ENCODE data around the gene TUBAL3.

Gene TUBAL3

GRCh38 chr10:5376450-5376849, 28.2 kb downstream of the TUBAL3 start:
- no peak for TF ChIP-seq CTCF (conservative IDR thresholded peaks at IDR 0.05; ENCODE audit: low read depth, low read length)
- Histone ChIP-seq H3K4me3 (IDR thresholded peaks at IDR 0.05; ENCODE audit: insufficient read depth, low read depth, low read length) (no peak overlapping the region), H3K9ac (no peak overlapping the region), H4K20me1 (ENCODE audit: insufficient read depth) (no peaks in the 10 kb centered on the region), H3K4me2 (no peak overlapping the region), H3K4me1 (ENCODE audit: low read depth, poor library complexity, severe bottlenecking) (no peaks in the 10 kb centered on the region), H3K27ac (no peak overlapping the region), H3K79me2 (ENCODE audit: insufficient read depth, low read depth) (no peaks in the 10 kb centered on the region), H2AFZ (ENCODE audit: low read depth) (no peak overlapping the region), H3K36me3 (ENCODE audit: insufficient read depth) (no peaks in the 10 kb centered on the region), H3K27me3 (ENCODE audit: insufficient read depth, low read depth) (no peaks in the 10 kb centered on the region)

GRCh38 chr10:5373891-5374611, 30.6 kb downstream of the TUBAL3 start:
- Histone ChIP-seq H3K36me3 (ENCODE audit: insufficient read depth) (no peaks in the 10 kb centered on the region), H3K4me2 (no peak overlapping the region), H3K27ac (no peak overlapping the region), H3K4me1 (ENCODE audit: low read depth, poor library complexity, severe bottlenecking) (no peaks in the 10 kb centered on the region), H2AFZ (ENCODE audit: low read depth) (no peak overlapping the region), H3K4me3 (IDR thresholded peaks at IDR 0.05; ENCODE audit: insufficient read depth, low read depth, low read length) (no peak overlapping the region), H3K79me2 (ENCODE audit: insufficient read depth, low read depth) (no peaks in the 10 kb centered on the region), H4K20me1 (ENCODE audit: insufficient read depth) (no peaks in the 10 kb centered on the region), H3K9ac (no peak overlapping the region), H3K27me3 (ENCODE audit: insufficient read depth, low read depth) (no peaks in the 10 kb centered on the region)
- TF ChIP-seq CTCF (conservative IDR thresholded peaks at IDR 0.05; ENCODE audit: low read depth, low read length), result no peak

- no peaks in the 10 kb centered on the region for H4K20me1 ChIP-seq (ENCODE audit: insufficient read depth)
- no peak overlapping the region for H3K27ac ChIP-seq
- no peaks in the 10 kb centered on the region for H3K79me2 ChIP-seq (ENCODE audit: insufficient read depth, low read depth)
- H3K4me3 ChIP-seq (IDR thresholded peaks at IDR 0.05; ENCODE audit: insufficient read depth, low read depth, low read length), result no peak overlapping the region
- H3K4me1 ChIP-seq (ENCODE audit: low read depth, poor library complexity, severe bottlenecking), result no peaks in the 10 kb centered on the region
- H3K9ac ChIP-seq, result no peak overlapping the region
- H3K4me2 ChIP-seq, result no peak overlapping the region
- no peak for TF ChIP-seq CTCF (conservative IDR thresholded peaks at IDR 0.05; ENCODE audit: low read depth, low read length)
- H2AFZ ChIP-seq (ENCODE audit: low read depth), result no peak overlapping the region
- no peaks in the 10 kb centered on the region for H3K27me3 ChIP-seq (ENCODE audit: insufficient read depth, low read depth)
- no peaks in the 10 kb centered on the region for H3K36me3 ChIP-seq (ENCODE audit: insufficient read depth)
Observed at GRCh38 chr10:5373307-5373706, 31.3 kb downstream of the TUBAL3 start.

GRCh38 chr10:5370493-5371352, 33.9 kb downstream of the TUBAL3 start:
- Histone ChIP-seq H3K9ac (no peak overlapping the region), H3K79me2 (ENCODE audit: insufficient read depth, low read depth) (no peaks in the 10 kb centered on the region), H4K20me1 (ENCODE audit: insufficient read depth) (no peaks in the 10 kb centered on the region), H3K4me1 (ENCODE audit: low read depth, poor library complexity, severe bottlenecking) (no peaks in the 10 kb centered on the region), H2AFZ (ENCODE audit: low read depth) (no peak overlapping the region), H3K27ac (no peak overlapping the region), H3K36me3 (ENCODE audit: insufficient read depth) (no peaks in the 10 kb centered on the region), H3K4me3 (IDR thresholded peaks at IDR 0.05; ENCODE audit: insufficient read depth, low read depth, low read length) (no peak overlapping the region), H3K27me3 (ENCODE audit: insufficient read depth, low read depth) (no peaks in the 10 kb centered on the region), H3K4me2 (no peak overlapping the region)
- no peak for TF ChIP-seq CTCF (conservative IDR thresholded peaks at IDR 0.05; ENCODE audit: low read depth, low read length)

Data from KMS-11 (cell line).